Prostate gland (tissue), 2 donors: Measurements from ENCODE around the gene CHFR.

Source experiments
- CTCF ChIP-seq, 4 experiments: fragments of 200-600 bp in 2 of 4; fragments of 450-650 bp in 2 of 4; sonication (generic) in 2 of 4; IDR thresholded peaks; 1 replicate in 3 of 4; 2 replicates in 1 of 4; pipeline ENCODE4 v1.5.1; 2016 to 2019; ENCODE audit warnings: antibody characterized with exemption in 4 of 4, mild to moderate bottlenecking in 2 of 4, moderate library complexity in 2 of 4
- POLR2A ChIP-seq: fragments of 450-650 bp; IDR thresholded peaks from one replicate; pipeline ENCODE4 v1.6.1; 2016; ENCODE audit warnings: antibody characterized with exemption, mild to moderate bottlenecking
- POLR2AphosphoS5 ChIP-seq: sonication (generic); formaldehyde crosslinking; IDR thresholded peaks from one replicate; pipeline ENCODE4 v1.6.1; 2017; ENCODE audit warnings: antibody characterized with exemption

- no peak for TF ChIP-seq CTCF (IDR thresholded peaks at IDR 0.05)
- no peak for TF ChIP-seq POLR2A
- no peak for TF ChIP-seq POLR2AphosphoS5
Measured at GRCh38 chr12:132861558-132861957, 25.8 kb downstream of the CHFR start.
